Endothelial cell of umbilical vein (primary cell): Measurements from ENCODE around the gene NRCAM. TPM values are rescaled to one million over a fixed set of nuclear protein-coding genes. Genes with fewer than 3 reads are reported as not detected.
A peak's percentile ranks its signal among the peaks of the same experiment; 100 is the strongest.

ENCODE experiments used
- BruUV-seq: library from RNA; stranded (reverse); fragments of 400-500 nt; replicated peaks from 2 replicates; lab custom pipeline; 2021; lab: Mats Ljungman, UMichigan
- CTCF ChIA-PET: fragments of 300-600, 350-600 bp; sonication (Branson Sonifier 250); formaldehyde crosslinking; loops from one replicate; lab custom pipeline; 2021; ENCODE audit warnings: antibody characterized with exemption, inconsistent platforms; lab: Charles Lee
- POLR2A ChIA-PET: fragments of 300-600, 350-600 bp; sonication (Branson Sonifier 250); formaldehyde crosslinking; loops from one replicate; lab custom pipeline; 2021; ENCODE audit warnings: antibody characterized with exemption, inconsistent platforms; lab: Charles Lee
- DNase-seq: peaks from one replicate; pipeline ENCODE4 v3.0.0-alpha.2; 2011; ENCODE audit warnings: low read depth, low spot score
- FAIRE-seq: peaks from 2 replicates; lab custom pipeline; 2011; peaks lifted over from hg19 to GRCh38; lab: Jason Lieb, UNC
- H2AFZ ChIP-seq: 2 replicates; pipeline ENCODE4 v1.6.0; 2012; ENCODE audit warnings: low read depth, low read length, control low read depth, inconsistent platforms
- H3K27ac ChIP-seq: 2 replicates; pipeline ENCODE4 v1.5.1; 2011; ENCODE audit warnings: low read depth, mild to moderate bottlenecking, control low read depth, low read length, moderate library complexity; ENCODE audit not compliant: insufficient read depth
- H3K27me3 ChIP-seq, 2 experiments: 2 replicates each; pipeline versions ENCODE4 v1.6.0 to v1.6.1; 2011; ENCODE audit warnings: low read length in 2 of 2, mixed read lengths in 1 of 2; ENCODE audit not compliant: control insufficient read depth in 2 of 2, insufficient read depth in 2 of 2
- H3K36me3 ChIP-seq, 2 experiments: 2 replicates in 1 of 2; 3 replicates in 1 of 2; pipeline ENCODE4 v1.5.1; 2011; ENCODE audit warnings: low read length in 2 of 2, mild to moderate bottlenecking in 1 of 2, moderate library complexity in 1 of 2; ENCODE audit not compliant: control insufficient read depth in 2 of 2, insufficient read depth in 2 of 2; ENCODE audit errors: extremely low read depth in 1 of 2
- H3K4me1 ChIP-seq: 3 replicates; pipeline ENCODE4 v1.5.1; 2011; ENCODE audit warnings: mild to moderate bottlenecking, low read length; ENCODE audit not compliant: control insufficient read depth, insufficient read depth; ENCODE audit errors: extremely low read depth
- H3K4me2 ChIP-seq: 2 replicates; pipeline ENCODE4 v1.6.1; 2011; ENCODE audit warnings: low read length, control low read depth, mixed read lengths; ENCODE audit not compliant: insufficient read depth
- H3K4me3 ChIP-seq, 3 experiments: fragments of 200-600 bp in 1 of 3; sonication (generic), shearing (Covaris generic) in 1 of 3; replicated peaks in 1 of 3; 2 replicates each; pipeline ENCODE4 v1.5.1; 2011 to 2016; ENCODE audit warnings: control low read depth in 3 of 3, low read length in 3 of 3, mild to moderate bottlenecking in 2 of 3, inconsistent platforms in 1 of 3, low read depth in 1 of 3, moderate library complexity in 1 of 3; ENCODE audit not compliant: insufficient read depth in 1 of 3
- H3K79me2 ChIP-seq: 2 replicates; pipeline ENCODE4 v1.6.0; 2012; ENCODE audit warnings: low read length, inconsistent platforms; ENCODE audit not compliant: control insufficient read depth, insufficient read depth
- H3K9ac ChIP-seq: replicated peaks from 2 replicates; pipeline ENCODE3; 2011; ENCODE audit warnings: low read length, control low read depth; ENCODE audit not compliant: insufficient read depth; ENCODE audit errors: extremely low read depth
- H3K9me1 ChIP-seq: replicated peaks from 3 replicates; pipeline ENCODE4 v1.6.0; 2011; ENCODE audit warnings: mild to moderate bottlenecking, low read length; ENCODE audit not compliant: control insufficient read depth, insufficient read depth; ENCODE audit errors: extremely low read depth
- H3K9me3 ChIP-seq: replicated peaks from 2 replicates; pipeline ENCODE4 v1.5.1; 2012; ENCODE audit warnings: low read length, inconsistent platforms; ENCODE audit not compliant: control insufficient read depth, insufficient read depth
- H4K20me1 ChIP-seq: replicated peaks from 2 replicates; pipeline ENCODE3; 2011; ENCODE audit warnings: mild to moderate bottlenecking, low read length; ENCODE audit not compliant: control insufficient read depth, insufficient read depth; ENCODE audit errors: extremely low read depth
- CTCF ChIP-seq, 2 donors: IDR thresholded peaks; 1 replicate in 1 of 2; 2 replicates in 1 of 2; pipeline ENCODE4 v1.5.1; 2011; ENCODE audit warnings: low read length in 2 of 2, mild to moderate bottlenecking in 2 of 2, moderate library complexity in 2 of 2, control low read depth in 1 of 2, inconsistent platforms in 1 of 2, low read depth in 1 of 2; ENCODE audit not compliant: insufficient read depth in 1 of 2; ENCODE audit errors: extremely low read depth in 1 of 2
- EZH2 ChIP-seq: IDR thresholded peaks from 2 replicates; pipeline ENCODE4 v1.6.1; 2012; ENCODE audit warnings: borderline replicate concordance, low read depth, mild to moderate bottlenecking, moderate library complexity, low read length, inconsistent platforms; ENCODE audit not compliant: severe bottlenecking
- FOS ChIP-seq: IDR thresholded peaks from 2 replicates; pipeline ENCODE4 v1.6.1; 2011; ENCODE audit warnings: mild to moderate bottlenecking, low read length, moderate library complexity, borderline replicate concordance; ENCODE audit not compliant: insufficient read depth
- GATA2 ChIP-seq: IDR thresholded peaks from 2 replicates; pipeline ENCODE4 v1.7.0; 2011; ENCODE audit warnings: low read depth, mild to moderate bottlenecking, moderate library complexity, mixed read lengths, low read length; ENCODE audit not compliant: insufficient read length, insufficient read depth
- JUN ChIP-seq: IDR thresholded peaks from 2 replicates; pipeline ENCODE4 v1.6.1; 2011; ENCODE audit warnings: borderline replicate concordance, low read depth; ENCODE audit not compliant: insufficient read length, insufficient read depth
- MYC ChIP-seq: IDR thresholded peaks from one replicate; pipeline ENCODE4 v1.6.1; 2011; ENCODE audit warnings: mild to moderate bottlenecking, low read depth, low read length
- POLR2A ChIP-seq: IDR thresholded peaks from 2 replicates; pipeline ENCODE4 v1.6.1; 2012; ENCODE audit warnings: low read depth, mild to moderate bottlenecking, control low read depth, low read length
- POLR2AphosphoS5 ChIP-seq: IDR thresholded peaks from 2 replicates; pipeline ENCODE4 v1.6.1; 2012; ENCODE audit warnings: low read depth, mild to moderate bottlenecking, control low read depth, low read length, moderate library complexity; ENCODE audit not compliant: insufficient read depth
- dilution Hi-C: fragments of 300-500 bp; cut with MboI; formaldehyde crosslinking; loops from one replicate; pipeline ENCODE4 v1.15.0; 2019; ENCODE audit warnings: low sequenced_read_pairs; ENCODE audit not compliant: extremely low pct_ligation_motif_present
- intact Hi-C: fragments of 100-400 bp; cut with micrococcal nuclease; formaldehyde crosslinking; loops from one replicate; pipeline ENCODE4 v1.10.0; 2022
- polyA plus RNA-seq, 4 experiments: library from polyadenylated mRNA; depleted of rRNA in 3 of 4; stranded (reverse) in 3 of 4; unstranded in 1 of 4; fragments of >200 nt; gene quantifications; 2 replicates each; pipeline versions ENCODE4 v1.2.1 to v1.2.3, GENCODE V29; 2011 to 2012; ENCODE audit warnings: missing spikeins in 1 of 4
- total RNA-seq: library from RNA; stranded (reverse); gene quantifications from 2 replicates; pipeline ENCODE4 v1.2.3, GENCODE V29; 2021
- TF ChIP-seq, protein P1 (sequence below): IDR thresholded peaks from 2 replicates; pipeline ENCODE4 v1.6.1; 2011; ENCODE audit not compliant: insufficient read depth, insufficient read length

The NRCAM gene
- total and polyA plus RNA-seq, 2 donors (not counting 3 experiments of a cell fraction or from before 2014, with no cell fraction given): 26.0 to 47.6 TPM

DNA sequence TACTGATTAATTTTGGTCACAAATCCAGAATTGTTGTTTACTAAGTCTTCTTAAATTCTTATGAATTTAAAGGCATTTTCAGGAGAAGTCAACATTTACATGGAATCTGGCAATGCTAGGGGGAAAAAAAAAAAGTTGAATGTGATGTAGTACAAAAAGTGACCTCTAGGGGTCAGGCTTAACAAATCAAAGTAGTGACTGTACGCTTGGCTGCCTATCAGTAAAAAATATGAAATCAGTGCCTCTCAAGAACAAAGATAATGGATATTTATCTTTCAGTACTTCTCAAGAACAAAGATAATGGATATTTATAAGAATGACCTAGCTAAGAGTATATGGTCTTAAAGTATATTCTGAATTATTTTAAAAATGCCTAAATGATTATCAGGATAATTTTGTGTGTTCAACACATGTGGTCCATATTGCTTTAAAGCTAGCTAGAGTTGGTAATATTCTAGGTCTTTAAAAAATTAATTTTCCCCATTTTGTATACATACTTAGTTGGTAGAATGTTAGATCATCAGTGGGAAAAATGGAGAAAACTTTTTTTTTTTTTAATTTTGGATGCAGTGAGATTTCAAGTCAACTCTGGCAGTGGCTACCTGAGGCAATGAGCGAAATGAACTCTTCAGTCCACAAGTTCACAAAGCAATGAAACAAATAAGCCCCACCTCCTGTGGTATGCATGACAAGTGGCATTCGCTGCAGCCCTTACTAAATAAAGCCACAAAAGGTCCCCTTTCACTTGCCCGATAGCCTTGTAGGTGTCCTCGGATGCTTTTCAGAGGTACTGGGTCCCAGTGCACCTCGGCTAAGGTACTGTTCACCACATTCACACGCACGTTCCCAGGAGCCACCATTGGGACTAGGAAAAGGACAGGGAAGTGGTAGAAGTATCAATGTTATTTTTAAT is 274.9 kb downstream of the NRCAM start:
- H2AFZ ChIP-seq: no peak overlapping the region
- no peaks in the 10 kb centered on the region for H3K4me1 ChIP-seq
- no peak overlapping the region for H3K4me3 ChIP-seq
- no peak overlapping the region for H3K27ac ChIP-seq
- no peak for TF ChIP-seq POLR2AphosphoS5
- TF ChIP-seq CTCF (IDR thresholded peaks at IDR 0.05; ENCODE audit: extremely low read depth in 1 of 2, insufficient read depth in 1 of 2, low read depth in 1 of 2, low read length in 2 of 2): peak; percentile 32 to 54
- DNase-seq (peak; percentile 86), FAIRE-seq (peak; percentile 82)
- no peaks in the 10 kb centered on the region for H3K9me3 ChIP-seq
- ChIA-PET CTCF (interaction anchor here (0.6 to 1.6 kb wide), 17 partner anchors 10 to 318 kb away, joined by 3 to 24 read pairs (median 4); partner anchors contain the start of gene NRCAM), POLR2A (no interaction called here)
- H3K79me2 ChIP-seq: no peaks in the 10 kb centered on the region
- no peaks in the 10 kb centered on the region for H4K20me1 ChIP-seq
- intact Hi-C loops: loop anchor here (1.0 kb wide), 6 partner anchors 112 to 316 kb away; partner anchors contain the start of gene NRCAM
- peaks cover 0 to 8% of the 10 kb centered on the region in 2 experiments for H3K36me3 ChIP-seq
- BruUV-seq: no TSS peak
- H3K9ac ChIP-seq: no peak overlapping the region
- no peak overlapping the region for H3K4me2 ChIP-seq
- no peaks in the 10 kb centered on the region for H3K9me1 ChIP-seq
- H3K27me3 ChIP-seq: no peaks in the 10 kb centered on the region
- dilution Hi-C loops: loop anchor here (25.0 kb wide), 1 partner anchor 306 kb away; no protein-coding TSS in a partner anchor

GRCh38 chr7:108178398-108178797 is 277.8 kb downstream of the NRCAM start:
- Histone ChIP-seq H3K27me3 (no peaks in the 10 kb centered on the region), H3K9ac (no peak overlapping the region), H3K4me3 (no peak overlapping the region), H3K9me3 (no peaks in the 10 kb centered on the region), H3K4me1 (no peaks in the 10 kb centered on the region), H4K20me1 (no peaks in the 10 kb centered on the region), H3K36me3 (peaks cover 0 to 3% of the 10 kb centered on the region in 2 experiments), H3K79me2 (no peaks in the 10 kb centered on the region), H3K9me1 (no peaks in the 10 kb centered on the region), H3K27ac (no peak overlapping the region), H2AFZ (no peak overlapping the region), H3K4me2 (no peak overlapping the region)
- ChIA-PET POLR2A (no interaction called here), CTCF (interaction anchor here (0.6 to 4.4 kb wide), 6 partner anchors 252 to 319 kb away, joined by 3 to 25 read pairs (median 4); no protein-coding TSS in a partner anchor)
- TF ChIP-seq MYC: no peak
- no peak for TF ChIP-seq GATA2
- no peak for TF ChIP-seq EZH2
- TF ChIP-seq, protein P1, sequence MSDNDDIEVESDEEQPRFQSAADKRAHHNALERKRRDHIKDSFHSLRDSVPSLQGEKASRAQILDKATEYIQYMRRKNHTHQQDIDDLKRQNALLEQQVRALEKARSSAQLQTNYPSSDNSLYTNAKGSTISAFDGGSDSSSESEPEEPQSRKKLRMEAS: no peak
- no peak for TF ChIP-seq POLR2AphosphoS5
- TF ChIP-seq POLR2A: no peak
- TF ChIP-seq CTCF (IDR thresholded peaks at IDR 0.05; ENCODE audit: extremely low read depth in 1 of 2, insufficient read depth in 1 of 2, low read depth in 1 of 2, low read length in 2 of 2): no peak
- TF ChIP-seq JUN: no peak
- TF ChIP-seq FOS: no peak
- FAIRE-seq (no peak), DNase-seq (peak; percentile 23)
- dilution Hi-C loops (loop anchor here (25.0 kb wide), 1 partner anchor 309 kb away; no protein-coding TSS in a partner anchor), intact Hi-C loops (no loop called here)
- no TSS peak for BruUV-seq
